Thoracic aorta (tissue), 2 donors: Measurements from ENCODE around the gene FIGLA. TPM values are rescaled to one million over a fixed set of nuclear protein-coding genes. Genes with fewer than 3 reads are reported as not detected.
"Not testable (repeated sequence)": the region's sequence is repeated elsewhere in the genome, so short reads cannot be mapped to it uniquely, and the experiment has no call there.

Experiments used
- ATAC-seq: fragments of 150-250 bp; one replicate; pipeline ENCODE4 v1.8.0; 2017; ENCODE audit warnings: low read depth; ENCODE audit not compliant: insufficient number of reproducible peaks, low FRiP score
- DNase-seq: peaks from one replicate; pipeline ENCODE4 v3.0.0-alpha.2; 2020; ENCODE audit warnings: low spot score
- H3K27ac ChIP-seq, 2 donors: fragments of 200-600 bp; sonication (generic); 1 replicate in 1 of 2; 2 replicates in 1 of 2; pipeline ENCODE4 v1.5.1; 2016; ENCODE audit warnings: mild to moderate bottlenecking in 2 of 2, moderate library complexity in 2 of 2
- H3K27me3 ChIP-seq: fragments of 200-600 bp; sonication (generic); replicated peaks from 2 replicates; pipeline ENCODE4 v1.6.0; 2016; ENCODE audit warnings: mild to moderate bottlenecking; ENCODE audit not compliant: insufficient read depth
- H3K36me3 ChIP-seq: fragments of 200-600 bp; sonication (generic); one replicate; pipeline ENCODE4 v1.5.1; 2016
- H3K4me1 ChIP-seq, 2 donors: fragments of 200-600 bp; sonication (generic); 1 replicate in 1 of 2; 2 replicates in 1 of 2; pipeline versions ENCODE4 v1.5.1 to v1.6.0; 2016; ENCODE audit warnings: low read depth in 2 of 2, mild to moderate bottlenecking in 1 of 2; ENCODE audit not compliant: control insufficient read depth in 1 of 2
- H3K4me3 ChIP-seq: fragments of 200-600 bp; sonication (generic); 2 replicates; pipeline ENCODE4 v1.5.1; 2016; ENCODE audit warnings: mild to moderate bottlenecking
- H3K9me3 ChIP-seq: fragments of 200-600 bp; sonication (generic); 2 replicates; pipeline ENCODE4 v1.5.1; 2016
- CTCF ChIP-seq: fragments of 200-600 bp; sonication (generic); IDR thresholded peaks from one replicate; pipeline ENCODE4 v1.5.1; 2019; ENCODE audit warnings: antibody characterized with exemption
- total RNA-seq, 2 donors: library from RNA; depleted of rRNA; stranded (reverse); fragments of >200 nt; gene quantifications; one replicate each; pipeline versions ENCODE4 v1.1.0 to v1.2.3, GENCODE V29; 2016

Gene FIGLA
- total RNA-seq, 2 donors from 2014 or later, result not detected

- TF ChIP-seq CTCF, result no peak
- no peak overlapping the region for H3K27ac ChIP-seq
- H3K36me3 ChIP-seq, result no peaks in the 10 kb centered on the region
- ATAC-seq, result no peak
- no peak for DNase-seq
- H3K4me1 ChIP-seq, result no peaks in the 10 kb centered on the region
- no peaks in the 10 kb centered on the region for H3K9me3 ChIP-seq
- H3K4me3 ChIP-seq, result no peak overlapping the region
- no peaks in the 10 kb centered on the region for H3K27me3 ChIP-seq
Observed at GRCh38 chr2:70745276-70745825, 45.1 kb downstream of the FIGLA start.

GRCh38 chr2:70744397-70744796 is 46.0 kb downstream of the FIGLA start:
- no peak for TF ChIP-seq CTCF
- Histone ChIP-seq H3K36me3 (no peaks in the 10 kb centered on the region), H3K27ac (no peak overlapping the region), H3K4me1 (no peaks in the 10 kb centered on the region), H3K4me3 (no peak overlapping the region), H3K27me3 (no peaks in the 10 kb centered on the region), H3K9me3 (no peaks in the 10 kb centered on the region)
- DNase-seq, result no peak
- ATAC-seq, result no peak

- no peaks in the 10 kb centered on the region for H3K36me3 ChIP-seq
- no peak for TF ChIP-seq CTCF
- ATAC-seq (no peak), DNase-seq (no peak)
- H3K4me3 ChIP-seq, result no peak overlapping the region
- no peaks in the 10 kb centered on the region for H3K4me1 ChIP-seq
- H3K27me3 ChIP-seq, result no peaks in the 10 kb centered on the region
- no peak overlapping the region for H3K27ac ChIP-seq
- H3K9me3 ChIP-seq, result no peaks in the 10 kb centered on the region
Observed at GRCh38 chr2:70743677-70744076, 46.8 kb downstream of the FIGLA start.

- TF ChIP-seq CTCF, result no peak
Observed at GRCh38 chr2:70743068-70743467, 47.4 kb downstream of the FIGLA start.

GRCh38 chr2:70739492-70739891 is 51.0 kb downstream of the FIGLA start:
- DNase-seq, ATAC-seq, H3K27me3 ChIP-seq, H3K4me1 ChIP-seq, H3K36me3 ChIP-seq, H3K27ac ChIP-seq, H3K4me3 ChIP-seq, H3K9me3 ChIP-seq: not testable (repeated sequence)

More at GRCh38 chr2:70743068-70743467, 47.4 kb downstream of the FIGLA start:
- H3K36me3 ChIP-seq, result no peaks in the 10 kb centered on the region
- H3K4me1 ChIP-seq, result no peaks in the 10 kb centered on the region
- no peaks in the 10 kb centered on the region for H3K9me3 ChIP-seq
- H3K27me3 ChIP-seq, result no peaks in the 10 kb centered on the region
- no peak overlapping the region for H3K4me3 ChIP-seq
- no peak overlapping the region for H3K27ac ChIP-seq
- DNase-seq (no peak), ATAC-seq (no peak)

GRCh38 chr2:70738159-70738558 is 52.3 kb downstream of the FIGLA start:
- no peak overlapping the region for H3K27ac ChIP-seq
- no peak for TF ChIP-seq CTCF
- DNase-seq, result no peak
- H3K9me3 ChIP-seq, result no peaks in the 10 kb centered on the region
- no peaks in the 10 kb centered on the region for H3K4me1 ChIP-seq
- no peaks in the 10 kb centered on the region for H3K36me3 ChIP-seq
- H3K4me3 ChIP-seq, result no peak overlapping the region
- no peak for ATAC-seq
- no peaks in the 10 kb centered on the region for H3K27me3 ChIP-seq
